Stimulated activated CD4-positive, alpha-beta T cell treated with anti-CD3 and anti-CD28 coated beads, Interleukin-2, amount 100 ng/mL, for 48 hours (primary cell): ENCODE data around the gene SMOC2.

Source experiments
- DNase-seq, 2 donors: peaks; one replicate each; pipeline ENCODE4 v3.0.0-alpha.2; 2020

Gene SMOC2

DNA sequence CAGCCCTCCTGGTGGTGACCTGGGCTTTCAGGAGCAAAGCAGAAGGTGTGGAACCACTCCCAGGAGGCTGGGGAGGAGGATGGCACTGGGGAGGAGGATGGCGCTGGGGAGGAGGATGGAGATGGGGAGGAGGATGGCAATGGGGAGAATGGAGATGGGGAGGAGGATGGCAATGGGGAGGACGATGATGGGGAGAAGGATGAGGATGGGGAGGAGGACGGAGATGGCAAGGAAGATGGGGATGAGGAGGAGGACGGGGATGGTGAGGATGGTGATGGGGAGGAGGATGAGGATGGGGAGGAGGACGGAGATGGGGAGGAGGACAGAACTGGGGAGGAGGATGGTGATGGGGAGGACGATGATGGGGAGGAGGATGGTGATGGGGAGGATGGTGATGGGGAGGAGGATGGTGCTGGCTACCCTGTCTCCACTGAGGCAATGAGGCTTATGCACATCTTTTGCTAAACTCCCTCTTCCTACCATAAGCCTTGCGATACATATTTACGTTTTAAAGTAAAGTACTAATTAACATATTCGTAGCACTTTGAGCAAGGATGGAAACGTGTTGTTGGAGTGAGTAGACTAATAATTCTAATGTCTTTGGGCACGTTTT lies 7.4 kb downstream of the SMOC2 start:
- DNase-seq, result no peak

- no peak for DNase-seq
Observed at GRCh38 chr6:168450917-168451316, 9.9 kb downstream of the SMOC2 start.

GRCh38 chr6:168451805-168452517 lies 11.0 kb downstream of the SMOC2 start:
- no peak for DNase-seq

DNA sequence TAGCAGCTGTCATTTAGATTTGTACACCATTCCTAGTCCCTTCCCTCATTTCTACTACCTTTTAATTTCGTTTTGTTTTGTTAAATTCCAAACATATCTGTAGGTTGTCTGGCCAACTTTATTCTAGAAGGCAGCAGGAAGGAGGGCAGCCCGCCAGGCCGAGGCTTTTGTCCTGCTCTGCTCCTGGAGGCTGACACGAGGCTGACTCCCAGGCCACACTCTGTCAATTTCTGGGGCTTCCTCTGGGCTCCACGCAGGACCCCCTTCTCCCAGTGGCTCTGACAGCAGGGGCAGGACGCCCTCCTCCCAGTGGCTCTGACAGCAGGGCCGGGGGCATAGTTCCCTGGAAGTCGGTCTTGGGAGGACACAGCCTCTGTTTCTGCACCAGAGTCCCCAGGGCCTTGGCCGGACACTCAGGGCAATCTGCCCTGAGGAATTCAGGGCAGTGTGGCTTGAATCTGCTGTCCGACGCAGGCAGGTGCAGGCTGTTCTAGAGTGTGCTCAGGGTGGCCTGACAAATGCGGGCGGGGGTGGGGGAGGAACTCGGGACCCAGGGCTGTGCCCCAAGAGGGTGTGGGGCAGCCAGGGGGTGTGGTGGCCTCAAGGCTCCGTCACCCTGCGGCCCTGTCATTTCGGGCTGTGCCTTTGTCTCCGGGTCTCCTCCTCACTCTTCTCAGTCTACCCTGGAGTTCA lies 11.8 kb downstream of the SMOC2 start:
- no peak for DNase-seq

- no peak for DNase-seq
Observed at GRCh38 chr6:168455847-168456530, 15.0 kb downstream of the SMOC2 start.

DNA sequence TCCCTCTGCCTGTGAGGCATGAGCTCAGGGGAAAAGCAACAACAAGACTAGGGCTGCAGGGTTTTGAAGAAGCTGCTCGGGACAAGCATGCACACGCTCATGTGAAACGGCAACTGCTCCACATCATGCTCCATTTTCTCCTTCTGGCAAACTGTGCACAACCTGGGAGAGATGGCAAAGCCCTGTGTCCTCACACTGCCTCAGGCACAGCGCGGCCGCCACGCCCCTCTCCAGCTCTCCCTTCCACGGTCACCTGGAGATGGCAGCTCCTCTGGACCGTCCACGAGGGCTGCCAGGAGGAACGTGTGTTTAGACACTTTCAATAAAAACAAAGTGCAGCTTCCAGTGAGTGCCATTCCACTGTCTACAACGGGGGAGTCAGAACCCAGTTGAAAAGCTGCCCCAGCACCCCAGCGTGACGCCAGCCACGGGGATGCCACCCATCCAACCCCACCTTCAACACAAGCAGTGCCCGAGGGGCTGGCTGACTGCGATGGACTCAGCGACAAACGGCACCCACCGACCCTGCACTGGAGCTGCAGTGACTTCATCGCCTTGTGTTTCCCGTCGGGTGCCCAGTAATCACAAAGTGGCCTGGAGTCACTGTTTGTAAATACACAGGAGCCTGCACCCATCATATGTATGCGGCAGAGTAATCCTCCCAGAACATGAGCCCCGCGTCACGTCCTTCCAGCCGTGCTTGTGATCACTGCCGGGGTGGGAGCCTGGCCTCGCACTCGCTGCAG lies 16.1 kb downstream of the SMOC2 start:
- no peak for DNase-seq

GRCh38 chr6:168457653-168457934 lies 16.6 kb downstream of the SMOC2 start:
- DNase-seq, result no peak

GRCh38 chr6:168458101-168458500 lies 17.1 kb downstream of the SMOC2 start:
- DNase-seq, result no peak

DNA sequence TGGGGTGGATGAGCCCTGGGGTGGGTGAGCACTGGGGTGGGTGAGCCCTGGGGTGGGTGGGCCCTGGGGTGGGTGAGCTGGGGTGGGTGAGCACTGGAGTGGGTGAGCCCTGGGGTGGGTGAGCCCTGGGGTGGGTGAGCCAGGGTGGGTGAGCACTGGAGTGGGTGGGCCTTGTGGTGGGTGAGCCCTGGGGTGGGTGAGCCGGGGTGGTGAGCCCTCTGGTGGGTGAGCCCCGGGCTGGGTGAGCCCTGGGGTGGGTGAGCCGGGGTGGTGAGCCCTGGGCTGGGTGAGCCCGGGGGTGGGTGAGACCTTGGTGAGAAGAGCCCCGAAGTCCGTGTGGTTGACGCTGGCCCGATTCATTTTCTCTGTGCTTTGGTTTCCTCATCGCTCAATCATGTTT lies 18.6 kb downstream of the SMOC2 start:
- no peak for DNase-seq

DNA sequence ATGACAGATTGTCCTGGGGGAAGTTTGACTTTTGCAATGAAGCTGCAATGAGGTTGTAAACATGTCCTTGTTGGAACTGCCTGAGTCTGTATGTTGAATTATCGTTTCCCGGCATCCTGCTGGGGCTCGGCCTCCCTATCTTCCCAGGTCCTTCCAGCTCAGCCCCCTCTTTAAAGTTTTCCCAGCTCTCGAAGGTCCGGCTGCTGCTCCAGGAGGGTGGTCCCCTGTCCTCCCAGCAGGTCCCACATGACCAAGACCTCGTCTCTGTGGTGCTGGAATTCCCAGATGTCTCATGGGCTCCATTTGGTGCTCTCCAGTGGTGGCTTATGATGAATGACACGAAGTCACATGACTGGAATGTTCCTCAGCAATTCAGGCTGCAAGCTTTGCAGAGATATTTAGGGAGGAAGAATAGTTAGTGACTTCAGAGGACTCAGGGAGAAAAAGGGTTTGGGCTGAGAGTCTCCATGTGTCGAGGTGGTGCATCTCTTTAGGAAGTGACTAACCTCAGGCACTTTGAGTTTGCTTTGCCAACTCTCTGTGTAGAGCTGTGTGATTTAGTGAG lies 21.4 kb downstream of the SMOC2 start:
- no peak for DNase-seq

DNA sequence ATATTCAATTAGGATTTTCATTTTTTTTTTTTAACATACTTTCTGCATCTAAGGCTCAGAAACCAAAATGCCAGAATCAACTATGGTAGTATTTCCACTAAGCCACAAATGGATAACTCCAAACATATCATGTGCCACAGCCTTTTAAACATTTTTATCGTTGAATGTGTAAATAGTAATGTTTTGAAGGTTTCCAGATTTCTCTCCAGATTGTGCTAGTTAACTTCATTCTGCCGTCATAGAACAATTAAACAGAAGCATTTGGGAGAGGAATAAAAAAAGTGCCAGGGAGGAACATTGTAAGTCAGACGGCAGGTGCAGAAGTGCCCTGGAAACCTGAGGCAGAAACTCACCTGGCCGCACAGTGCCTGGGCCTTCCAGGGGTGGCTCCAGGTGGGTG lies 23.6 kb downstream of the SMOC2 start:
- DNase-seq, result no peak

GRCh38 chr6:168468045-168468444 lies 27.1 kb downstream of the SMOC2 start:
- no peak for DNase-seq

GRCh38 chr6:168469521-168469920 lies 28.5 kb downstream of the SMOC2 start:
- no peak for DNase-seq

- no peak for DNase-seq
Observed at GRCh38 chr6:168469926-168470325, 28.9 kb downstream of the SMOC2 start.

DNA sequence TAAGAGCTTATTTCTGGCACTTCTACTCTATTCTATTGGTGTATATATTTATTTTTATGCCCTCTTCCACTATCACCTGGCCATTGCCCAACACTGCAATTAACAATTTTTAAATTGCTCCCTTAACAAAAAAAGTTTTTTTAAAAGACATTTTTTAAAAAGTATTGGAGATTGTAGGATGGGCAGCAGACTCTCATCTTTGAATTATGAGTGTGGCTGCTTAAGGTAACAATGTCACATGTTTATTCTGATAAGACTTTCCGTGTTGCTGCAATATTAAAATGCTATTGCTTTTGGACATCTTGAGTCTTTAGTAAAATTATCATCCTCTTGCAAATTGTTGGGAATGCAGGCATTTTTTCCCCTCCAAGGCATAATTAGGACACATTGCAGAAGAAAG lies 31.4 kb downstream of the SMOC2 start:
- no peak for DNase-seq

DNA sequence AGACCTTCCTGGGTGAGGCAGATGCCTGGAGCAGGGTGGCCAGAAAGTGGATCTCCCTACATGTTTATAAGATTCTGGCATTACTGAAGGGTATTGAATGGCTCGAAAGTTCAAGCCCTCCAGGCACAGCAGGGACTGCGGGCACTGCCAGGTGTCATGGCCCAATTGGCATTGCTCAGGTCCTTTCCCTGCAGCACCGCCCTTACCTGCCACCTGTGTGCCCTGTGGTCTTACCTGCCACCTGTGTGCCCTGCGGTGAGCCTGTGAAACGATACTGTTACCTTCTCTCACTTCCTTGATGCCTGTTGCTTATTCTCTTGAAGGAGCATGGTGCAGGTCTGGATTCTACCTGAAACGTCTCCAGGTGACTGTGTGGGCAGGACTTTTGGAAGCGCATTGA lies 32.2 kb downstream of the SMOC2 start:
- DNase-seq, result no peak

- no peak for DNase-seq
Observed at GRCh38 chr6:168475188-168476013, 34.4 kb downstream of the SMOC2 start.

DNA sequence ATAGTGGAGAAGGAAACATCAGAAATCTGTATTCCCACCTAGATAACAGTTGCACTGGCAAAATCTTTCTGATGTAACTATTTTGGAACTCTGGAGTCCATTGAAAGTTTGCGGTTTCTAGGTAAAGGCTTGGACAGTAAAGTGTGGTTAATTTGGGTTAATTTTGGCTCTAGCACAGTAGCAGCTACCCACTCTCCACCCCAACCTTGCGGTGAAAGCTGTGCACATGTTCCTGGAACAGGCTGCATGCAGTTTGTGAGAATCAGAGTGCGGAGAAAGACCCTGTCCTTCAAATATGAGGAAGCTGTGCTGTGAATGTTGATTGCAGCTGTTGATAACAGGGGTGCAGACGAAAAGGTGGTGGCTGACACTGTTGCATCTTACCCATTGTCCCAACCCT lies 38.4 kb downstream of the SMOC2 start:
- DNase-seq, result no peak

DNA sequence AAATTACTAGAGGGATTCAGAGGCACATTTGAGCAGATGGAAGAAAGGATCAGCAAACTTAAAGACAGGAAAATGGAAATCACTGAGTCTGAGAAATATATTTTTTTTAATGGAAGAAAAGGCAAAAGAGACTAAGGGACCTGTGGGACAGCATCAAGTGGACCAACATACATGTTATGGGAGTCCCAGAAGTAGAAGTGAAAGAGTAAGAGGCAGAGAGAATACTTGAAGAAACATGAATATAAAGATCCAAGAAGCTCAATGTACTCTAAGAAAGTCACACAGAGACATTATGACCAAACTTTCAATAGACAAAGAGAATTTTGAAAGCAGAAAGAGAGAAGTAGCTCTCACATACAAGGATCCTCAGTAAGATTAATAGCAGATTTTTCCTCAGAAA lies 39.5 kb downstream of the SMOC2 start:
- no peak for DNase-seq

- no peak for DNase-seq
Observed at GRCh38 chr6:168485818-168486217, 44.8 kb downstream of the SMOC2 start.

DNA sequence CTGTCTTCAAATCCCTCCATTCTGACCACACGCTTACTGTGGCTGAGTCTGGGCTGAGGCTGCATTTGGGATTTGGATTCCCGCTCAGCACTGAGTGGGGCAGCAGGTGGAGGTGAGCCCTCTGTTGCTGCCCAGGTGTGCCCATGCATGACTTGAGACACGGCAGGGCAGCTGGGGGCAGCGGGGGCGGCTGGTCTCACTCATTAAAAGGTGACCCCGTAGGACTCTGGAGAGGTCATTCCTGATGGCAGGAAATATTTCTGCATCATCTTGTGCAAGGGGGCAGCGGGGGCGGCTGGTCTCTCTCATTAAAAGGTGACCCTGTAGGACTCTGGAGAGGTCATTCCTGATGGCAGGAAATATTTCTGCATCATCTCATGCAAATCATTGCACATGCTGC lies 49.8 kb downstream of the SMOC2 start:
- no peak for DNase-seq

GRCh38 chr6:168493976-168494375 lies 53.0 kb downstream of the SMOC2 start:
- no peak for DNase-seq
